Loucy (cell line): ENCODE measurements around the gene SRSF8.

Experiments used
- H2AFZ ChIP-seq: fragments of 200-600 bp; sonication (generic); 2 replicates; pipeline ENCODE4 v1.6.0; 2016; ENCODE audit warnings: antibody characterized with exemption, mild to moderate bottlenecking, low read length, moderate library complexity
- H3F3A ChIP-seq: fragments of 200-600 bp; 2 replicates; pipeline ENCODE4 v1.6.0; 2016; ENCODE audit warnings: antibody characterized with exemption, low read depth, mild to moderate bottlenecking
- H3K27me3 ChIP-seq: fragments of 200-600 bp; sonication (generic); 2 replicates; pipeline ENCODE4 v1.6.1; 2014; ENCODE audit warnings: low read length, mild to moderate bottlenecking; ENCODE audit not compliant: insufficient read depth, poor library complexity, severe bottlenecking
- H3K36me3 ChIP-seq: fragments of 200-600 bp; sonication (generic); 2 replicates; pipeline ENCODE4 v1.6.1; 2016; ENCODE audit warnings: low read length; ENCODE audit not compliant: insufficient read depth
- H3K4me1 ChIP-seq: fragments of 200-600 bp; sonication (generic); 2 replicates; pipeline ENCODE4 v1.5.1; 2014; ENCODE audit warnings: low read length, mild to moderate bottlenecking; ENCODE audit not compliant: insufficient read depth, poor library complexity, severe bottlenecking
- H3K4me2 ChIP-seq: fragments of 200-600 bp; sonication (generic); 2 replicates; pipeline ENCODE4 v1.6.0; 2014; ENCODE audit warnings: antibody characterized with exemption, low read length, low read depth, mild to moderate bottlenecking; ENCODE audit not compliant: poor library complexity, severe bottlenecking
- H3K4me3 ChIP-seq: fragments of 200-600 bp; sonication (generic); 2 replicates; pipeline ENCODE4 v1.5.1; 2014; ENCODE audit warnings: low read length, mild to moderate bottlenecking, mixed read lengths; ENCODE audit not compliant: poor library complexity, severe bottlenecking
- H3K79me2 ChIP-seq: fragments of 200-600 bp; sonication (generic); 2 replicates; pipeline ENCODE4 v1.6.1; 2014; ENCODE audit warnings: low read length; ENCODE audit not compliant: insufficient read depth
- H3K9ac ChIP-seq: fragments of 200-600 bp; sonication (generic); 2 replicates; pipeline ENCODE4 v1.6.0; 2014; ENCODE audit warnings: mild to moderate bottlenecking, low read depth, low read length, moderate library complexity; ENCODE audit not compliant: poor library complexity, severe bottlenecking
- H3K9me2 ChIP-seq: fragments of 200-600 bp; sonication (generic); replicated peaks from 2 replicates; pipeline ENCODE4 v1.6.1; 2016; ENCODE audit warnings: low read depth, low read length, mixed read lengths
- H3K9me3 ChIP-seq: fragments of 200-600 bp; sonication (generic); 2 replicates; pipeline ENCODE4 v1.6.1; 2014; ENCODE audit warnings: mild to moderate bottlenecking, antibody characterized with exemption, low read length, low read depth; ENCODE audit not compliant: insufficient read depth
- H4K20me1 ChIP-seq: fragments of 200-600 bp; sonication (generic); 2 replicates; pipeline ENCODE4 v1.6.0; 2014; ENCODE audit warnings: antibody characterized with exemption, low read length, mild to moderate bottlenecking; ENCODE audit not compliant: insufficient read depth, poor library complexity, severe bottlenecking
- EZH2phosphoT487 ChIP-seq: fragments of 200-600 bp; IDR thresholded peaks from 2 replicates; pipeline ENCODE4 v1.6.1; 2018; ENCODE audit warnings: antibody characterized with exemption, mild to moderate bottlenecking, moderate library complexity, borderline replicate concordance
- TF ChIP-seq, protein P1 (sequence below): fragments of 200-600 bp; sonication (generic); conservative IDR thresholded peaks from 2 replicates; pipeline ENCODE4 v1.5.1; 2014; ENCODE audit warnings: mild to moderate bottlenecking, antibody characterized with exemption, low read length

Gene SRSF8

DNA sequence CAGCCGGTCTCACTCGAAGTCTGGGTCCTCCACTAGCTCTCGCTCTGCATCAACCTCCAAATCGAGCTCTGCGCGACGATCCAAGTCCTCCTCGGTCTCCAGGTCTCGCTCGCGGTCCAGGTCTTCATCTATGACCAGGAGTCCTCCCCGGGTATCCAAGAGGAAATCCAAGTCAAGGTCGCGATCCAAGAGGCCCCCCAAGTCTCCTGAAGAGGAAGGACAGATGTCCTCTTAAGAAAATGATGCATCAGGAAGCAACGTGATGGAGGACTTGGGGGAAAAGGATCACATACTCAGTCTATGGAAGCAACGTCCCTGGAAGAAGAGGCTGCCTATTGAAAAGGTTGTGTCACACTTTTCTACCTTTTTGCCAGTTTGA is 1.1 kb downstream of the SRSF8 start:
- TF ChIP-seq EZH2phosphoT487, result no peak
- TF ChIP-seq, protein P1, sequence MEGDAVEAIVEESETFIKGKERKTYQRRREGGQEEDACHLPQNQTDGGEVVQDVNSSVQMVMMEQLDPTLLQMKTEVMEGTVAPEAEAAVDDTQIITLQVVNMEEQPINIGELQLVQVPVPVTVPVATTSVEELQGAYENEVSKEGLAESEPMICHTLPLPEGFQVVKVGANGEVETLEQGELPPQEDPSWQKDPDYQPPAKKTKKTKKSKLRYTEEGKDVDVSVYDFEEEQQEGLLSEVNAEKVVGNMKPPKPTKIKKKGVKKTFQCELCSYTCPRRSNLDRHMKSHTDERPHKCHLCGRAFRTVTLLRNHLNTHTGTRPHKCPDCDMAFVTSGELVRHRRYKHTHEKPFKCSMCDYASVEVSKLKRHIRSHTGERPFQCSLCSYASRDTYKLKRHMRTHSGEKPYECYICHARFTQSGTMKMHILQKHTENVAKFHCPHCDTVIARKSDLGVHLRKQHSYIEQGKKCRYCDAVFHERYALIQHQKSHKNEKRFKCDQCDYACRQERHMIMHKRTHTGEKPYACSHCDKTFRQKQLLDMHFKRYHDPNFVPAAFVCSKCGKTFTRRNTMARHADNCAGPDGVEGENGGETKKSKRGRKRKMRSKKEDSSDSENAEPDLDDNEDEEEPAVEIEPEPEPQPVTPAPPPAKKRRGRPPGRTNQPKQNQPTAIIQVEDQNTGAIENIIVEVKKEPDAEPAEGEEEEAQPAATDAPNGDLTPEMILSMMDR, result no peak
- Histone ChIP-seq H3K4me2 (peak overlapping the region; percentile 76), H3F3A (no peaks in the 10 kb centered on the region), H3K36me3 (no peaks in the 10 kb centered on the region), H3K9me3 (no peaks in the 10 kb centered on the region), H3K9ac (peak overlapping the region; percentile 91), H2AFZ (peak overlapping the region; percentile 86), H3K4me1 (peaks cover 29% of the 10 kb centered on the region), H3K9me2 (no peaks in the 10 kb centered on the region), H4K20me1 (peaks cover 15% of the 10 kb centered on the region), H3K27me3 (no peaks in the 10 kb centered on the region), H3K79me2 (peaks cover 47% of the 10 kb centered on the region), H3K4me3 (peak overlapping the region; percentile 95)

DNA sequence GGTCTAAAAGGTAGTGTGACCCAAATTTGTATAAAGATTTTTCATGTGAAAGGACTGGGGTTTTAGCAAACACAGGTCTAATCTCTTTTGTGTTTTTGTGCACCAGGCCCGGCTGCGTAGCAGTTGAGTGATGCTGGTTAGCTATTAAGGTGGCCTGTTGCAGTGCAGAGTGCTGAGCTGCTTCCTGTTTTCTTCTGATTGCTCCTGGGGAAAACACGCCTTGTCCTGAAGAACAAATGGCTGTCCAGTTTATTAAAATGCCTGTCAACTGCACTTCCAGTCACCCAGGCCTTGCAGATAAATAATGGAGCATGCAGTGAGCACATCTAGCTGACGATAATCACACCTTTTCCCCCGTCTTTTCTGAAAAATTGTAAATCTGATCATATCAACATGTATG is 1.8 kb downstream of the SRSF8 start:
- no peaks in the 10 kb centered on the region for H3K36me3 ChIP-seq
- peak overlapping the region; percentile 76 for H3K4me2 ChIP-seq
- H3K9ac ChIP-seq, result peak overlapping the region; percentile 91

GRCh38 chr11:95070471-95070870 is 3.8 kb downstream of the SRSF8 start:
- no peaks in the 10 kb centered on the region for H3K36me3 ChIP-seq
- no peak for TF ChIP-seq EZH2phosphoT487
- TF ChIP-seq, protein P1, result no peak
- H3K4me1 ChIP-seq, result peaks cover 29% of the 10 kb centered on the region
- H3F3A ChIP-seq, result no peaks in the 10 kb centered on the region
- no peaks in the 10 kb centered on the region for H3K9me3 ChIP-seq
- peaks cover 47% of the 10 kb centered on the region for H3K79me2 ChIP-seq
- H4K20me1 ChIP-seq, result peaks cover 15% of the 10 kb centered on the region
- no peaks in the 10 kb centered on the region for H3K9me2 ChIP-seq
- H3K4me2 ChIP-seq, result peak overlapping the region; percentile 76
- peak overlapping the region; percentile 46 for H3K4me3 ChIP-seq
- no peaks in the 10 kb centered on the region for H3K27me3 ChIP-seq
- no peak overlapping the region for H2AFZ ChIP-seq
- H3K9ac ChIP-seq, result no peak overlapping the region

More for the DNA sequence above, 1.8 kb downstream of the SRSF8 start:
- Histone ChIP-seq H2AFZ (peak overlapping the region; percentile 86; the same call in 1 of the 2 replicates), H3K79me2 (peaks cover 47% of the 10 kb centered on the region), H4K20me1 (peaks cover 15% of the 10 kb centered on the region), H3K4me3 (peak overlapping the region; percentile 95), H3K27me3 (no peaks in the 10 kb centered on the region), H3K4me1 (peaks cover 29% of the 10 kb centered on the region), H3K9me3 (no peaks in the 10 kb centered on the region), H3F3A (no peaks in the 10 kb centered on the region), H3K9me2 (no peaks in the 10 kb centered on the region)
- no peak for TF ChIP-seq EZH2phosphoT487

GRCh38 chr11:95072948-95073347 is 6.2 kb downstream of the SRSF8 start:
- no peaks in the 10 kb centered on the region for H3K27me3 ChIP-seq
- peaks cover 15% of the 10 kb centered on the region for H4K20me1 ChIP-seq
- H2AFZ ChIP-seq, result no peak overlapping the region
- H3K9me3 ChIP-seq, result no peaks in the 10 kb centered on the region
- H3K9ac ChIP-seq, result no peak overlapping the region
- H3K4me1 ChIP-seq, result peaks cover 47% of the 10 kb centered on the region
- no peak overlapping the region for H3K4me3 ChIP-seq
- H3K9me2 ChIP-seq, result no peaks in the 10 kb centered on the region
- H3K36me3 ChIP-seq, result no peaks in the 10 kb centered on the region
- peaks cover 34% of the 10 kb centered on the region for H3K79me2 ChIP-seq
- no peak for TF ChIP-seq EZH2phosphoT487
- TF ChIP-seq, protein P1, result no peak
- H3K4me2 ChIP-seq, result no peak overlapping the region
- H3F3A ChIP-seq, result peaks cover 9% of the 10 kb centered on the region
